HepG2 (cell line): ENCODE results near the gene ROM1. TPM values are rescaled to one million over a fixed set of nuclear protein-coding genes. Genes with fewer than 3 reads are reported as not detected.

ENCODE experiments used
- CAMTA2 ChIP-seq: sonication (generic); formaldehyde crosslinking; IDR thresholded peaks from 2 replicates; pipeline ENCODE4 v1.4.0; 2020; ENCODE audit warnings: mild to moderate bottlenecking, missing genetic modification reagents, borderline replicate concordance
- CTCF ChIP-seq: sonication (generic); formaldehyde crosslinking; IDR thresholded peaks from 2 replicates; pipeline ENCODE4 v1.5.0; 2020; ENCODE audit warnings: mild to moderate bottlenecking, missing genetic modification reagents, moderate library complexity
- DRAP1 ChIP-seq: IDR thresholded peaks from 2 replicates; pipeline ENCODE4 v1.6.1; 2016; ENCODE audit warnings: missing genetic modification reagents, missing compliant biosample characterization
- ELF4 ChIP-seq: sonication (generic); formaldehyde crosslinking; IDR thresholded peaks from 2 replicates; pipeline ENCODE4 v1.5.0; 2020; ENCODE audit warnings: missing genetic modification reagents, mild to moderate bottlenecking, moderate library complexity, borderline replicate concordance
- FOXC1 ChIP-seq: sonication (generic); formaldehyde crosslinking; IDR thresholded peaks from 2 replicates; pipeline ENCODE4 v1.8.0; 2022; ENCODE audit warnings: mild to moderate bottlenecking, missing genetic modification reagents, borderline replicate concordance
- FOXK1 ChIP-seq: sonication (generic); formaldehyde crosslinking; IDR thresholded peaks from 2 replicates; pipeline ENCODE4 v1.4.0; 2020; ENCODE audit warnings: low read depth, missing genetic modification reagents, borderline replicate concordance
- HNRNPUL1 ChIP-seq: fragments of 200-400 bp; formaldehyde crosslinking; IDR thresholded peaks from 2 replicates; pipeline ENCODE4 v1.6.1; 2017; ENCODE audit warnings: low read depth, mild to moderate bottlenecking, low read length, moderate library complexity
- KDM1A ChIP-seq: IDR thresholded peaks from 2 replicates; pipeline ENCODE4 v1.6.1; 2016; ENCODE audit warnings: missing compliant biosample characterization
- KDM5A ChIP-seq: fragments of 200-600 bp; sonication (generic); IDR thresholded peaks from 2 replicates; pipeline ENCODE4 v1.7.0; 2018; ENCODE audit warnings: antibody characterized with exemption, mild to moderate bottlenecking, low read length, borderline replicate concordance
- MEIS2 ChIP-seq: sonication (generic); formaldehyde crosslinking; IDR thresholded peaks from 2 replicates; pipeline ENCODE4 v1.9.0; 2021; ENCODE audit warnings: mild to moderate bottlenecking, missing genetic modification reagents
- MTF1 ChIP-seq: sonication (generic); formaldehyde crosslinking; IDR thresholded peaks from 2 replicates; pipeline ENCODE4 v1.5.0; 2020; ENCODE audit warnings: missing genetic modification reagents
- MXD1 ChIP-seq: sonication (generic); formaldehyde crosslinking; IDR thresholded peaks from 2 replicates; pipeline ENCODE4 v1.4.0; 2020; ENCODE audit warnings: mild to moderate bottlenecking, missing genetic modification reagents
- PLRG1 ChIP-seq: fragments of 450-650 bp; conservative IDR thresholded peaks from 2 replicates; pipeline ENCODE4 v1.6.1; 2016
- PRDM10 ChIP-seq: sonication (generic); formaldehyde crosslinking; IDR thresholded peaks from 2 replicates; pipeline ENCODE4 v1.4.0; 2020; ENCODE audit warnings: low read depth, missing genetic modification reagents
- RBAK ChIP-seq: sonication (generic); formaldehyde crosslinking; IDR thresholded peaks from 2 replicates; pipeline ENCODE4 v1.5.1; 2020; ENCODE audit warnings: mild to moderate bottlenecking, missing genetic modification reagents
- RXRA ChIP-seq: sonication (generic); formaldehyde crosslinking; IDR thresholded peaks from 2 replicates; pipeline ENCODE4 v1.5.1; 2020; ENCODE audit warnings: missing genetic modification reagents
- ZBTB7B ChIP-seq: sonication (generic); formaldehyde crosslinking; IDR thresholded peaks from 2 replicates; pipeline ENCODE4 v1.4.0; 2020; ENCODE audit warnings: missing genetic modification reagents
- ZNF138 ChIP-seq: sonication (generic); formaldehyde crosslinking; IDR thresholded peaks from 2 replicates; pipeline ENCODE4 v1.5.0; 2020; ENCODE audit warnings: mild to moderate bottlenecking, low read depth, missing genetic modification reagents
- ZNF296 ChIP-seq: sonication (generic); formaldehyde crosslinking; conservative IDR thresholded peaks from 2 replicates; pipeline ENCODE4 v1.5.0; 2020; ENCODE audit warnings: mild to moderate bottlenecking, missing genetic modification reagents
- ZNF3 ChIP-seq: IDR thresholded peaks from 2 replicates; pipeline ENCODE4 v1.7.0; 2017; ENCODE audit warnings: inconsistent platforms
- ZNF354B ChIP-seq: sonication (generic); formaldehyde crosslinking; IDR thresholded peaks from 2 replicates; pipeline ENCODE4 v1.8.0; 2022; ENCODE audit warnings: mild to moderate bottlenecking, missing genetic modification reagents
- ZNF460 ChIP-seq: sonication (generic); formaldehyde crosslinking; IDR thresholded peaks from 2 replicates; pipeline ENCODE4 v1.5.1; 2020; ENCODE audit warnings: missing genetic modification reagents, mild to moderate bottlenecking, borderline replicate concordance
- ZNF652 ChIP-seq: IDR thresholded peaks from 2 replicates; pipeline ENCODE4 v1.6.1; 2016; ENCODE audit warnings: low read depth, borderline replicate concordance
- ZNF740 ChIP-seq: sonication (generic); formaldehyde crosslinking; IDR thresholded peaks from 2 replicates; pipeline ENCODE4 v1.4.0; 2020; ENCODE audit warnings: missing genetic modification reagents
- polyA plus RNA-seq, 8 experiments: library from polyadenylated mRNA; depleted of rRNA in 3 of 8; stranded (reverse) in 7 of 8; unstranded in 1 of 8; fragments of >200 nt; fragmentation: Illumina TruSeq in 4 of 8; extraction: Trizol in 4 of 8; gene quantifications; 2 replicates each; pipeline versions ENCODE4 v1.2.1 to v1.2.3, GENCODE V29; 2011 to 2016; ENCODE audit warnings: low read depth in 4 of 8, missing spikeins in 1 of 8, mixed read lengths in 1 of 8; ENCODE audit not compliant: insufficient read depth in 1 of 8
- total RNA-seq, 5 experiments: library from RNA; depleted of rRNA; stranded (reverse); fragments of >200 nt; fragmentation: Illumina TruSeq; extraction: Trizol; gene quantifications; 2 replicates each; pipeline ENCODE4 v1.2.3, GENCODE V29; 2016; ENCODE audit warnings: low read depth in 1 of 5

ROM1 gene
- total and polyA plus RNA-seq, 2 of the 13 experiments (the other 11 are each of a cell fraction or from before 2014, with no cell fraction given): 1.2 to 2.4 TPM

- no peak for TF ChIP-seq ZNF138 (CRISPR knock-in tag)
- no peak; the same call in 1 of the 2 replicates for TF ChIP-seq ZBTB7B
- no peak for TF ChIP-seq KDM5A
- TF ChIP-seq ZNF3 (CRISPR knock-in tag): no peak
- no peak for TF ChIP-seq DRAP1 (CRISPR knock-in tag)
- TF ChIP-seq RBAK (CRISPR knock-in tag): no peak
- TF ChIP-seq HNRNPUL1: no peak
- TF ChIP-seq RXRA (CRISPR knock-in tag): no peak
- 0 out of 2 replicates have a peak, but pooled peaks have one; percentile 20 for TF ChIP-seq PRDM10 (CRISPR knock-in tag)
- TF ChIP-seq CTCF: peak; percentile 29
- TF ChIP-seq ZNF740 (CRISPR knock-in tag): no peak
- no peak for TF ChIP-seq ZNF652
- TF ChIP-seq MXD1 (CRISPR knock-in tag): 0 out of 2 replicates have a peak, but pooled peaks have one; percentile 10
- TF ChIP-seq ZNF460 (CRISPR knock-in tag): no peak
- no peak for TF ChIP-seq MEIS2
- 0 out of 2 replicates have a peak, but pooled peaks have one; percentile 26 for TF ChIP-seq CAMTA2 (CRISPR knock-in tag)
- TF ChIP-seq ZNF296 (CRISPR knock-in tag): no peak
- no peak for TF ChIP-seq FOXC1 (CRISPR knock-in tag)
- no peak for TF ChIP-seq MTF1 (CRISPR knock-in tag)
- TF ChIP-seq FOXK1: no peak
- TF ChIP-seq ZNF354B (CRISPR knock-in tag): no peak
- no peak for TF ChIP-seq PLRG1
- peak; percentile 37; the same call in 1 of the 2 replicates for TF ChIP-seq KDM1A (CRISPR knock-in tag)
- no peak for TF ChIP-seq ELF4 (CRISPR knock-in tag)
These were observed 1.2 kb upstream of the ROM1 start (continued) for GRCh38 chr11:62611705-62612365.
